ENCODE measurements around the gene ARMC12.

GRCh38 chr6:35708585-35708984 lies 28.2 kb upstream of the ARMC12 start:
- no peak for TF ChIP-seq EZH2 (IDR thresholded peaks at IDR 0.05; ENCODE audit: low read length)
- TF ChIP-seq CTCF (optimal IDR thresholded peaks at IDR 0.05 in 1 of 3, IDR thresholded peaks at IDR 0.05 in 1 of 3, conservative IDR thresholded peaks at IDR 0.05 in 1 of 3; ENCODE audit: extremely low read depth in 1 of 3, insufficient read depth in 2 of 3, low read length in 3 of 3), result no peak
